CD4-positive, alpha-beta T cell treated with Interleukin-15 for 4 hours (primary cell): ENCODE measurements around the gene SLC24A3.
"Not testable (repeated sequence)": the region's sequence is repeated elsewhere in the genome, so short reads cannot be mapped to it uniquely, and the experiment has no call there.

Experiments
- DNase-seq: peaks from one replicate; pipeline ENCODE4 v3.0.0-alpha.2; 2020; ENCODE audit warnings: low spot score

SLC24A3 gene

DNA sequence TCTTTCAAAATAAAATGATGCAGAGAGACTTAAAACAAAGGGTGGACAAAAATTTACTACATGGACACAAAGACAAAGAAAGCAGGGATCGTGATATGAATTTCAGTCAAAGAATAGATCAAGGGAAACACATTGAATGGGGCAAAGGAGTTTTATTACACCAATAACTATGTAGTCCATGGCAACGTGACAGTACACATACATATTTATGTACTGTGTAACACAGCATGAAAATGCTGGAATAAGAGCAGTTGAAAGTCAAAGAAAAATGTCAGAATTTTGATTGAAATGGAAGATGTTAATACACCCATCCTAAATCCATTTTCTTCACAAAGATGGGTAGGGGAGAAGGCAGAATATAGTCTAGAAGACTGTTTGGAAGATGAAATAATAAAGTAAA lies 536.2 kb downstream of the SLC24A3 start:
- no peak for DNase-seq

DNA sequence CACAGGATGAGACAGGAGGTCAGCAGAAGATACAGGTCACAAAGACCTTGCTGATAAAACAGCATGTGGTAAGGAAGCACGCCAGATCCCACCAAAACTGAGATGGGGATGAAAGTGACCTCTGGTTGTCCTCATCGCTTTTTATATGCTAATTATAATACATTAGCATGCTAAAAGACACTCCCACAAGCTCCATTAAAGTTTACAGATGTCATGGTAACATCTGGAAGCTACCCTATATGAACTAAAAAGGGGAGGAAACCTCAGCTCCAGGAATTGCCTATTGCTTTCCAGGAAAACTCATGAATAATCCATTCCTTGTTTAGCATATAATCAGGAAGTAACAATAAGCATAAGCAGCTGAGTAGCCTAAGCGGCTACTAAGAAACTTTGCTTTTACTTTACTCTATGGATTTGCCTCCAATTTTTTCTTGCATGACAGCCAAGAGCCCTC lies 537.2 kb downstream of the SLC24A3 start:
- DNase-seq, result no peak

DNA sequence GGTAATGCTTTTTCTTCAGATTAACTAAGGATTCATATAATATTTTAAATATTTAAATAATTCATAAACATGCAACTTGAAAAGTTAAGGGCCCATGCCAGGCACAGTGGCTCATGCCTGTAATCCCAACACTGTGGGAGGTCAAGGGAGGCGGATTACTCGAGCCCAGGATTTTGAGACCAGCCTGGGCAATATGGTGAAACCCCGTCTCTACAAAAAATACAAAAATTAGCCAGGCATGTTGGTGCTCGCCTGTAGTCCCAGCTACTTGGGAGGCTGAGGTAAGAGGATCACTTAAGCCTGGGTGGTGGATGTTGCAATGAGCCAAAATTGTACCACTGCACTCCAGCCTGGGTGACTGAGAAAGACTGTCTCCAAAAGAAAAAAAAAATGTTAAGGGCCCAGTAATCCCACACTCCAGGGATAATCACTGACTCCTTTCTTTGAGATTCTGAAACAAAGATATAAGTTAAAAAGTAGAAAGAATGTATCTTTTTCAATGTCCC lies 537.7 kb downstream of the SLC24A3 start:
- no peak for DNase-seq

DNA sequence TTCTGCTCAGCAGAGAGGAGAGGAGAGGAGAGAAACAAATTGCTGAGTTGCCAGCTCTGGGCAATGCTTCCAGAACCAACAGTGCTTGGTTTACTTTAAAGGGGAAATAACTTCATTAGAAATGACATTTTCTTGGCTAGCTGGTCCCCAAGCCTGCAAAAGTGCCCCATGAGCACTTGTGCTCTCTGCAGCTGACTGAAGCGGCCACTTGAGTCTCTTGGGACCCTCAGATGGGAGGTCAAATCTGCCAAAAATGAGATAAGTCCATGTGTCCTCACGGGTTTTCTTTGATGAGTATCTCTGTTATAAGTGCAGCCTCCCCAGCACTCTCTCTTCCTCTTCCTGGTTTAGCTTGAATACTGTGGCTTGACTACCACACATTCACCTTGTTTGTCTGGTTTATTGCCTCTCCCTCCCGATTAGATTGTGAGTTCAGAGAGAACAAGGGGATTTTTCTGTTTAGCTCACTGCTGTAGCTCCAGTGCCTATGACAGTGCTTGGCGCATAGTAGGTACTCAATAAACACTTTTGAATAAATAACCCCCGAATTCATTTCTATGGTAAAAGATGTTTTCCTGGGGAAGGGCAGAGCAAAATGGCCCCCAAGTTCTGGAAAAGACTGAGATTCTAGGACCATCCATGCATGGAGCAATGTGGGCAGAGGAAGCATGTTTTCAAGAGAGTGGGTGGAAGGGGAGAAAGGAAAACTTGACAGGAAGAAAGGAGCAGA lies 538.6 kb downstream of the SLC24A3 start:
- DNase-seq, result no peak

DNA sequence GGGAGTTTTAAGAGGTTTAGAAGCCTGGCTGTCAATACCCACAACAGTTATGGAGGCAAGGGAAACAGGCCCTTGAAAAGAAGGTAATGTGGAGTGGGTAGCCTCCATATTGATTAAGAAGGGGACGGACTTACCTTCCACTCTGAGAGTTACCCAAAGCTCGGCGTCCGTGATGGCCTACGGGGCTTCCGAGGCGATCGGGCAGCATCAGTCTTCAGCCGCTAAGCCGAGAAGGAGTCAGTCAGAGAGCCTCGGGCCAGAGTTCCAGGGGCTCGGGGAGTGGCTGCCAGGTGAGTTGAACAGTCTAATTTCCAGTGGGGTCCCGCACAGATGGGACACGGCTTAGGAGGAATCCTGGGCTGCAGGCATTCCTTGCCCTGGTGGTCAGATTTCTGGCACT lies 541.8 kb downstream of the SLC24A3 start:
- not testable (repeated sequence) for DNase-seq

DNA sequence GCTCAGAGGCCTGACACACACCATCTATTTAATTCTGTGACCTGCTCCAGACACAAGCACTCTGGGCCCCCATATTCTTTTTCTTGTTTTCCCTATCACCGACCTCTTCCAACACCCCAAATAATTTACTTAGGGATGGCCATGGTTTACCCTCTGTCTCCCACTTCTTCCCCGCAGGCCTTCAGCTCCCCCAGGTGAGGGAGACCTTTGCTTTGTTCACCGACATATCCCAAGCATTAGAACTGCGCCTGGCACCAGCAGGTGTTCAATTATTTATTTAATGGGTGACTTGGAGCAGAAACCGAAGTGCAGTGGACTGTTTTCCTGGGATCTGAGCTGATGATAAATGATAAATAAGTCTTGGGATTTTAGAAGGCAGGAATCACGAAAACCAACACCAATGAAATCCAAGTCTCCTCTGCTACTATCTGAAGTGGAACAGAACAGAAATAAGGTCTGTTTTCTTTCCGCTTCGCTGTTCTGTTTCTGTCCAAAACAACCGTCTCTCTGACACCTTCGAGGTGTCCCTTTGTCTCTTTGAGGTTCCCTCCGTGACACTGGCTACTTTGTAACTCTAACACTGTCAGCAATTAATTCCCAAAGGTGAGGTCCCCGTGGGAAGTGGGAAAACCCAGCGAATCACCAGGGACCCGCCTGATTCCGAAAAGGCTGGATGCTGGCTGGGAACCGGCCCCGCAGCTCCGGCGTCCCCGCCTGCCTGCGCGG lies 544.5 kb downstream of the SLC24A3 start:
- no peak for DNase-seq

DNA sequence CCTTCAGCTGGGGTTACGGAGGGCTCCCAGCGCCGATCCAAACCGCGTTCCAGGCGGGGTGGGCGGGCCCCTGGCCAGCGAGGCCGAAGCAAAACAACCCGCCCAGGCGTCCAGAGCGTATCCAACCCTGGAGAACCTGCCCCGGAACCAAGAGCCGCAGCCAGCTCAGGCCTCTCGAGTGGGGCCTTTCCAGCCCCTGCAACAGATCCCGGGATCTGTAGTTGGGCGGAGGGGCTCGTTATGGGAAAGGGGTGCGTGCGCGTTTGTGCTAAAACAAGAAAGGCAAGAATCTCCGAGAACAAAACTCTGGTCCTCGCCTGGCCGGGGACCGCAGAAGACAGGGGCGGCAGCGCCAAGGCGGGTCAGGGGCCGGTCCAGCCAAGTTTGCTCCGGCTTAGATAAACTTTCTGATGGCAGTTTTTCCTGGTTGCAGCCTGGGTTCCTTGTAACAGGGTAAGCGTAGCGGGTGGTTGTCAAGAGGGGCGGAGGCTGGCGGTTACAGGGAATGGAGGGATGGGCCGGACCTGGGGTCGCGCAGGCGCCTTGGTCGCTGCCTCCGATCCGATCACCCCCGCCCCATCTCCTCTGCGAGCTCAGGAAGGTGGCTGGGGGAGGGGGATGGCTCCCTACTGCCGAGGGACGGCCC lies 545.2 kb downstream of the SLC24A3 start:
- no peak for DNase-seq

DNA sequence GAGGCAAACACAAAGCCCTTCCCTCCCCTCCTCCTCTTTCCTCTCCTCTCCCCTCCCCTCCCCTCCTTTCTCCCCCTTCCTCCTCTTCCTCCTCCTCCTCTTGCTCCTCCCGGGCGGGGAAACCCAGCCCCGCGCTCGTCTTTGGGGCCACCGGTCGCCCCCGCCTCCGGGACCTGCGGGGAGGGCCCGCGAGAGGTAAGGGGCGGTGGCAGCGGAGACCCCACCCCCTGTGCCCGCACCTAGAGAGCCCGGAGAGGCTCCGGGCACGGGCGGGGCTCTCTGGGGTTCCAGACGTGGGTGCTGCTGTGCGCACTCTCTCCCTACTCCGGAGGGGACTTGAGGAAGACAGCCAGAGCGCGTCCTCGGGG lies 545.7 kb downstream of the SLC24A3 start, which contains the start of gene RIN2:
Gene RIN2, plus strand, starts transcription at position 126 of the 368 bp plus-strand sequence. CDS start 131,344 bp downstream, outside the sequence.
- DNase-seq, result no peak

DNA sequence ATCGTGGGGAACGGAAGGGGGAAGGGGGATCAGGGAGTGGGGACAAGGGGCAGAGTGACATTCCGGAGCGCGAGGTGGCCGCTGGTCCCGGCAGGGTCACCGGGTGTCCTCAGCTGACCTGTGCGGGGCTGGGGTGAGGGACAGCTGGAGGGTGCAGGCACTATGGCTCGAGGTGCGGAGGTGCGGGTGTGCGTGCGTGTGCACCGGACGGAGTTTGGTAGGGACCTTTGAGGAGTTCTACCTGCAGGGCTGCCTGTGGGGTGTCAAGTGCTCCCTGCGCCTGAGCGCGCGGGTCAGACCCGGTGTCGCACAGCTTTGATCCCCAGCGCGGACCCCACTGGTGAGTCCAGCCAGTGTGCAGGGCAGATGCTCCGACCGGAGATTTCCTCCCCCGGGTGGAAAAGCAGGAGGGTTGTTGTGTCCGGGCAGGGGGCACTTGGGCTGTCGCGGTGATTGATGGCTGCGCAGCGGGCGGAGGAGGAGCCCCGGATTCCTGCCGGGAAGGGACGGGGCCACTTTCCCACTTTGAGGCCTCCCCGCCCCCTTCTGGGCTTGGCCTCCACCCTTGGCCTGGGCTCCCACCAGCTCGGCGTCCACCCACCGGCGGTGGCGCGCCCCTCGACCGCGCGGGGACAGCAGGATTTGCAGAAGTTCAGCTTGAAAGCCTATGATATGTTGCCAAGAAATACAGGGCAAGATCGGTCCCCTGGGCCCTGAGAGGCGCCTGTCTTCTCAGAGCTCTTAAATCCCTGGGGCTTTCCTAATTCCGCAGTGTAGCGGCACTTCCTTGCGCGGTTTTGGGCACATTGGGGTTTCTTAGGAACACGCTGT lies 546.3 kb downstream of the SLC24A3 start:
- no peak for DNase-seq

DNA sequence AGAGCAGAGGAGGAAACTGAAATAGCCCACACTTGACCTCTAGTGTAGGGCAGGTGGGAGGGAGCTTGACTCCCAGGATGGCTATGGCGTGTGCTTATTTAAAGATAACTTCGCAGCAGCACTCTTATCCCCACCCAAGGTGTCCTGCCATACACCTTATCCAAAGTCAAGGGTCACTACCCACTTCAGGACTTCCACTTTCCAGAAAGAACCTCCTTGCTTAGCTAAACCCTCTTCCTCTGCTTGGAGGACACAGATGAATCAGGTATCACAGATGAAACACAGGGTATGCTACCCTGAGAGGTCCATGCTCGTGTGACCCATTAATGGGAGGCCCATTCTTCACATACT lies 547.9 kb downstream of the SLC24A3 start:
- no peak for DNase-seq

DNA sequence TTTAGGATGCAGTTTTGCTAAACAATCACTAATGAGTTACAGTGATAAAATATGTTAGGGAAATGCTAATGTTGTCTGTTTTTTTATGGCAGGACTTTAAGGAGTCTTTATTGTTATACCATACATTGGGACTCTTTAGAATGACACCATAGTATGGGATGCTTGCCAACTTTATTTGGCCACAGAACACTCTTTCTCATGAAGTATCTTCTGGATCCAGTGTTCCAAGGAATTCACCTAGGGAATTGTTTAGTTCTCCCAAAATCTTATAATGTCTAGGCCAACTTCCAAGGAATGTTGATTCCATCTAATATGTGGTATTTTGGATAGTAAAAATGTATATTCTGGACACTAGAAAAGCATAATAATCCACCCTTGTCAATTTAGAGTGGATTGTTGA lies 548.9 kb downstream of the SLC24A3 start:
- DNase-seq, result no peak

DNA sequence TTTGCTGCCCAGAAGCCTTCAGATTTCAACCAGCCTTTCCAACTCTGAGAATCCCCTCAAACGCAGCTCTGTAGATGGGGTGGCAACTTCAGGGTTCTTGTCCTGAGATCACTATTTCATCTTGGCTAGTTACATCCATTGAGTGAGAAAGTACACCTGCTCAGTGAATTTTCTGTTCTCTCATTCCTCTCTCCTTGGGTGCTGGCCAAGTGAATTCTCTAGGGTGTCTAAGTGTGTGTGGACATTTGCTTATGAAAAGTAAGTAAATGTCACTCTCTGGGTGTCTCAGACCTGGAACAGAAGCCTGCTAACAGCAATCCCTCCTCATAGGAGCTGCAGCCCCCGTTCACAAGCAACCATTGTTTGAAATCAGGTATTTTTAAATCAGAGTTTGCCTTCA lies 549.4 kb downstream of the SLC24A3 start:
- no peak for DNase-seq

DNA sequence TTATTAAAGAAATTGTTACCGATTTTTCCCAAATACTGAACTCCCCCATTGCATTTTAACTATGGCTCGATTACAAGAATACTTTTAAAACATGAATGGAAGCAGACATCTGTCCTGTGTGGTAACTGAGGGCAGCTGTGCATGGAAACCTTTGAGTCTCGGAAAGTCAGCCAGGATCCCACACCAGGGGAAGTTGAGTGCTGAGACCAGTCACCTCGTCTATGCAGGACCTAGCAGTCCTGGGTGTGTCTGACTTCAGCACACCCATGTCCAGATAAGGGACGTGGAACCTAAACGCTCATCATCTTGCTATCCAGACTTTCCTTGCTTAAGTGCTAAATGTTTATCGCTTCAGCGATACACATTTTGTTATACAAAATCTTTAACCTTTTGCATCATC lies 551.8 kb downstream of the SLC24A3 start:
- DNase-seq, result no peak

DNA sequence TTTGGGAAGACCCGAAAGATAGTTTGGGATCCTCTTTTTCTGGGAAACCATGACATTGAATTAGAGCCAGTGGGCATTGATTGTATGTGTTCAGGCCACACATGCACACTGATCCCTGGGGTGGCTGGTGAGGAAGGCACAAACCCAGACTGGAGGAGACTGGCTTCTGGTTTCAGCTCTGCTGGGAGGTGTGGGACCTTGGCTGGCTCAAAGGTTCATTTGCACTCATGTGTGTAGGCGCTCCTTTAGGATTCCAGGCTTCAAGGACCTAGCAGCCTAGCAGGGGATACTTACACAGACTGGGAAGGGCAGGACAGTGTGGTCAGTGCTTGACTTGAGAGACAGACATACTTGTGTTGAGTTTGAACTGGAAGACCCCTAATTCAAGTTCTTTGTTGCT lies 552.8 kb downstream of the SLC24A3 start:
- DNase-seq, result no peak

DNA sequence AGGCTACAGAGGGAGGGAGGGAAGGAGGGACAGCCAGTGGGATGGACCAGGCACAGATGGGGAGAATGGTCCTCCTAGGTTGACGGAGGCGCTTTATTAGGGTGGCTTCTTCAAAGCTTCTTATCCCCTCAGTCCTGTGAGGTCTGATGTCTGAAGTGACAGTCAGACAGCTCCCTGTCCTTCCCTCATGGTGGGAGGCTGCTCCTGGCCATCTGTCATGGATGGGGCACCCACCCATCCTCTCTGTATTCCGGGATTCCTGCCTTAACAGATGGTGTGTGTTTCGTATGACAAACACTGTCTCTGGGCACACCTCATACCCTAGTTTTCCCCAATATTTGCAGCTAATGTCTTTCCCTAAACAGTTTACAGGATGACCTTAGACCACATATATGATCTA lies 553.5 kb downstream of the SLC24A3 start:
- DNase-seq, result no peak

DNA sequence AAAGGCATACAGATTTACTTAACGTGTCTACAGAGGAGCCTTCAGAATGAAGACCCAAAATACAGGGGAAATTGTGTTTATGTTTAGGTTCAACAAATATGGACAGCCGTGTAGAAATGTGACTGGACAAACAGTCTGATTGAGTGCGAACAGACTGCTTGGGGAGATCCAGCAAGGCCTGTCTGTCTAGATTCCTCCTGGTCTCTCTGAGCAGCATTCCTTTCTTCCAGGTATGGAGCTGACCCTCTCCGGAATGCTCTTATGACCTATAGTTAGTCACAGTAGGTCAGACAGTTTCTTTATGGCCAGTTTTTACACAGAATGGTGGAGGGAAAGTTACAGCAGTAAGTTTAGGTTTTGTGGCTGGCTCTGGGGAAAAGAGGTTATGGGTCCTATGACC lies 554.6 kb downstream of the SLC24A3 start:
- DNase-seq, result no peak

DNA sequence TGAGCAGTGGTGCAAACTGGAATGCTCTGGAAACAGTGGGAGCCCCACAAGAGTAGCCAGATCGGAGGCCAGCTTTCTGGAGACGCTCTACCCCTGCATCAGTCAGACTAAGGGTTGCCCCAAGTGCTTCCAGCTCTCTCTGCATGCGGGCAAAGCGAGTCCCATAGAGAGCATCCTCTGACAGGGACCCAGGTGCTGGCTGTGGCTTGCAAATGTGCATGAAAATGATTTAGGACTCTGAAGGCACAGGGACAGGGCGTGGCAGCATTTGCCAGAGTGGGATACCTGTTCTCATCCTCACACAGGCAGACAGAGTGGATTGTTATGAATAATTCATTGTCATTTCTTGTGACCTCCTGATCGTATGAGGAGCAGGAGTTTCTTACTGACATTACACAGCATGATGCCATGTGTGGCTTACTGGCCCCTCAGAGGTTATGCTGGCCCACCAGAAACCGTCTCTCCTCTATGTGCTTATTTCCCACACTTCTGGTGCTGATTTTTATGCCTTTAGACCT lies 555.9 kb downstream of the SLC24A3 start:
- no peak for DNase-seq

DNA sequence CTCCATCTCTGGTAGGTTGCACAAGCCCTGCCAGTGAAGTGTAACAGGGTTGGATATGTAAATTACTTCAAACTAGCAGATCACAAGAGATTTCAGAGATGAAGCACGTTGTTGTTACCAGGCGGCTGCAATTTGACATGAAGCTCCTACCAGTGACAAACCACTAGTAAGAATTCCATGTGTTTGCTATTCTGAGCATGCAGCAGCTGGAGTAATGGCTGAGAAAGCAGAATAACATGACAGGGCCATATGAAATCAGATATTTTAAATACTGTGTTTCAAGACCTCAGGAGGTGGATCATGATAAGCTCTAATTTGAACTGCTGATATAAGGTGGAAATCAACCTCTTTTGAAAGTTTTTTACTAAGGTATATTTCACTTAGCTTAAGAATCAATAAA lies 557.1 kb downstream of the SLC24A3 start:
- DNase-seq, result no peak

DNA sequence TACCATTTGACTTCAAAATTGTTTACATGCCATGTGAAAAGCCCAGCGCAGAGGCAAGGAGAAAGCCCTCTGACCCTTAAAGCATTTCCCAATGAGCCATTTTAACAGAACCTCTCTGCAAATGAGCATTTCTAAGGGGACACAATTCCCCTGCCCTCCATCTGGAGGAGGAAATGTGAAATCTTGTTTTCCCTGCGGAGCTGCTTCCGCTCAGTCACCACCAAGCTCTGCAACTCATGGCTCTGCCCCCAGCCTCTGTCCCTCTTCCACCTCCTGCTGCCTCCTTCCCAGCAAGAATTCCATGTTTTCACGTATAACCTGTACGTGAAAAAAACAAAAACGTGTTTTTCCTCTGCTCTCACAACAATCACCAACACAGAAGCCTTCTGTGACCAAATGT lies 557.9 kb downstream of the SLC24A3 start:
- DNase-seq, result no peak

DNA sequence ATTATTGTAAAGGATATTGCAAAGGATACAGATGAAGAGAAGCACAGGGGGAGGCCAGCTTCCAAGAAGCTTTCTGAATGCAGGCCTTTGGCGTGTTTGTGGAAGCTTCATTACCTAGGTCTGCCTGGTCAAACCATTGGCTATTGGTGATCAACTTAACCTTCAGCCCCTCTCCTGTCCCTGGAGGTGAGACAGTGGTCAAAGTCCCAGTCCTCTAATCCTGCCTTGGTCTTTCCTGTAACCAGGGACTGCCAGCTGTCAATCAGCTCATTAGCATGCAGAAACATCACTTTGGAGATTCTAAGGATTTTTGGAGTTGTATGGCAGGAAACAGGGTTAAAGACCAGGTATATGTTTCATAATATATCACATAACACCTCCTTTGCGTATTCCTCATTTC lies 558.6 kb downstream of the SLC24A3 start:
- DNase-seq, result no peak
